ENCODE measurements around the gene COX6B2. TPM values are rescaled to one million over a fixed set of nuclear protein-coding genes. Genes with fewer than 3 reads are reported as not detected.

Gene COX6B2, protein sequence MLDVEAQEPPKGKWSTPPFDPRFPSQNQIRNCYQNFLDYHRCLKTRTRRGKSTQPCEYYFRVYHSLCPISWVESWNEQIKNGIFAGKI
- not detected for total RNA-seq

DNA sequence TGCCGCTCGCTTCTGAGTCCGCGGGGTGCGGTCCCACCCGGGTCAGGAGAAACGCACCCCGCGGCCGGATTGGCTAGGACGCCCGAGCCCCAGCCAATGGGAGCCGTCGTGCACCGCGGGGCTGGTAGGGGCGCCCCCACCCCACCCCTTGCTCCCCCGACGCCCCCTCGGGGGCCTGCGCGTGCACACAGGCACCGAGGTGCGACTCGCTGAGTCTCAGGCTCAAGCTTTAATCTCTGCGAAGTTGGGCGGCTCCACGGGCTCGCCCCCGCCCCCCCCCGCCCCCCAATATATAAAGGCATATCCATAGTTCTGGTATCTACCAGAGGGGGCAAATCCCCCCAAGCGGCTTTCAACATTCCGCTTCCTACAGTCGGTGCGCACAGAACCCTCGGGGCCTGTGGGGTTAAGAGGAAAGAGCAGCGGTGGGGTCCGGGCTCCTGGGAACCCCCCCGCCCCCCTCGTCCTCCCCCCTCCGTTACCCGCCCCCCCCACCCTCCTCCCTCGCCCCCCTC is at the start of gene COX6B2:
TSS of gene COX6B2 (minus strand) at position 22 of the 515 bp plus-strand sequence. CDS start 198 bp downstream, outside the sequence.

DNA sequence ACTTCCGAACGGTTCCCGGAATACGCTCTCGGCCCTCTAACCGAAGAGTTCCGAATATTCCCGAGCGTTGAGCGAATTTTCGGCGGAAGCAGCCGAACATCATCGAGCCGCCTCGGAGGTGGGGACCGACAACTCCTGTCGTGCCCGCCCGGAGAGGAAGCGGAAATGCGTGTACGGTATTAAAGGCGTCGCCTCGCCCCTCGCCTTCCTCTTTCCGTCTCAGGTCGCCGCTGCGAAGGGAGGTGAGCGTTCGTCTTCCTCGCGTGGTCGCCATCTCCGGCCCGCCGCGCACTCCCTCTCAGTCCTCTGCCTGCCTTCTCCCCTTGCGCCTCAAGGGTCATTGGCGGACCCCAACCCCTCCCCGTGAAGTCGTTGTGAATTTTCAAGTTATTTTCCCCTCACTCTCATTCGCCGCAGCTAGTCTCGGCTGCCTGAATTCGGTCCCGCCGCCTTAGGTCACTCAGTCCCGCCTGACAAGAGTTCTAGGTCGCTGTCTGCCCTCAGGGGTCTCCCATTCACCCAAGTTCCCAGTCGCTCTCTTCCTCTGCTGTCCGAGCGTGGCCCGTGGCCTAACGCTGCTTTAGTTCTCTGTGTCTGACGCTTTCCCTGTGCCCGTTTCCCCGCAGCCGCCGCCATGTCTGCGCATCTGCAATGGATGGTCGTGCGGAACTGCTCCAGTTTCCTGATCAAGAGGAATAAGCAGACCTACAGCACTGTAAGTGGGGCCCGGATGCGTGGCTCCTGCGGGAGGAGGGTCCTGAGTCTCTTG is 31.4 kb upstream of the COX6B2 start, which contains the start of gene RPL28:
TSS of gene RPL28 (plus strand) at position 209 of the 769 bp plus-strand sequence. CDS start at position 635, 426 bp downstream.

DNA sequence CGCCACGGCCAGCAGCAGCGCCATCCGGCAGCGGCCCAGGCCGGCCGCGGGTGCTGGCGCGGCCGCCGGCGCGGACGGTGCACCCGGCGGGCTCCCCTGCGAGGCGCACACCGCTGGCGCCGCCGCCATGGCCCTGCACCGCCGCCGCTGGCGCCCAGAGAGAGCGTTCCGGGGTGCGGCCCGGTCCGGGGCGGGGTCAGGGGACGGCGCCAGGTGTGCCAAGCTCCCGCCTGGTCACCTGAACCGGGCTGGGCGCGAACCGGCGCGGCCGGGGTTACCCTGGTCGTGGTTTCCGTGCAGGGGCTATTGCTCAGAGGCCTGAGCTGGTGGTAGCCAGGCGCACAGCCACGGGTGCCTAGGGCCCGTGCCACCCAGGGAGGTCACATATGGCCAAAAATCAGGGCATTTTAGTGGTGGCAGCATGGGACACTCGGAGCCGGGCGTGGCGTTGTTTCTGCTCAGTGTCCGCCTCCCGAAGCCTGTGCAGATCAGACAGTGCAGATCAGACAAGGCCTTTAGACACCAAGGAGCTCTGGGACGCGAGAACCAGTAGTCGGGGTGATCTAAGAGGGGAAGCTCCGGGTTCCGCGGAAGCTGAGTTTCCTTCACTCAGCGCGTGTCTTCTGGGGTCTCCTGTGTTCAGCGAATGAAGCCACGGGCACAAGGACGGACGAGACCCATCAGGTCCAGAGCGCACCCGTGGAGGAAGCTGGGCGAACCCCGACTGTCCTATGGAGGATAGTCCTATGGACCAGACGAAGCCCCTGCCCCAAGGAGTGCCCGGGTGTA is 29.8 kb upstream of the COX6B2 start, which contains the start of gene TMEM238:
TSS of gene TMEM238 (minus strand) at position 162 of the 789 bp plus-strand sequence. CDS start at position 129, 33 bp downstream.

DNA sequence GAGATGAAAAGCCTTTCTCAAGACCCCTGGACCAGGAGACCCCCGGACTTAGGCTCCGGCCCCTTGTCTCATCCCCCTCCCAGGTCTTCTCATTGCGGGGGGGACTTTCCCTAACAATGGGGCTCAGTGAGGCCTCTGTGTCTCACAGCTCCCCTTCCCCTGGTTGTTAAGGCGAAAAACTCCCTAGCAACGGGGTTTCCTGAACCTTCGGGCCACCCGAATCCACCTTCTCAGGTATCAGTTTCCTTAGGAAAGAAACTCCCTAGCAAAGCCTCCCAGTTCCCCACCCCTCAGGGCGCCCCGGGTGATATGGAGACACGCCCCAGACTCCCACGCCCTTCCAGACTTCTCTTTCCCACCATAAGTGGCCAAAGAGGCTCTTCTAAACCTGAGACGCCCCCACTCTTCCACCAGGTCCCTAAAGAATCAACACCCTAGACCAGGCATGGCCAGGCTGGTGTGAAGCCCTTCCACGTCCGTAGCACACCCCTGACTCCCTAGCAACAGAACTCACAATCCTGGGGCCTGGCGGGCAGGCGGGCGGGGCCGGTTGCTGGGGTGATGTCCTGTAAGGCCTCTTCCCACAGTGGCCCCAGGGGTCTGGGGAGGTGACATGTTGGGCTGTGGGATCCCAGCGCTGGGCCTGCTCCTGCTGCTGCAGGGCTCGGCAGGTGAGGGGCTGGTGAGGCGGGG is 21.9 kb upstream of the COX6B2 start, which contains the start of gene TMEM190:
TSS of gene TMEM190 (plus strand) at position 586 of the 693 bp plus-strand sequence. CDS start at position 614, 28 bp downstream.

DNA sequence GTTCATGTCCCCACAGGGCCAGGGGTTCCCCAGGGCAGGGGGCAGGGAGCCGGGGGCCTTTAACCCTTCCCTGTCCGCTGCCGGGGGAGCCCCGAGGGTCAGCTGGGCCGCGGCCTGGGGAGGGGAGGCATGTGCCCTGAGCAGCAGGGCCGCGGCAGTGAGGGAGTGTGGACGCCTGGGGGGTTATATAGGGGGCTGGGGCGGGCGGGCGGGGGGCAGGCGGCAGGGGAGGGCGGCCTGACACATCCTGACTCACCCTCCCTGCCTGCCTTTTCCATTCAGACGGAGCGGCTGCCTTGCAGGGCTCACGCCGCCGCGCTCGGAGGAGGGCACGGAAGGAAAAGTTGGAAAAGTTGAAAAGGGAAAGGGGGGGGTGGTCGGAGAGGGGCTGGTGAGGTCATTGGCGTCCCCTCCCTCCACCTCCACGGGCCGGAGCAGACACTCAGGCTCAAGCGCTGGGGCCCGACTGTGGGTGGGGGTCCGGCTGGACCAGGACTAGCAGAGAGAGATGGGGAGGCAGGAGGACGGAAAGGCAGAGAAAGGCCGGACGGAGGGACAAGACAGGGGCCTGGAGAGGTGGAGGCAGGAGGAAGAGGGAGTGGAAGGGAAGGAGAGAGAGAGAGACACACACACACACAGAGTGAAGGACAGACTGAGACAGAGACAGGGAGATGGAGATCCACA is 15.9 kb upstream of the COX6B2 start, which contains the start of gene IL11:
TSS of gene IL11 (minus strand) at position 159 of the 684 bp plus-strand sequence. CDS start at position 6, 153 bp downstream.

DNA sequence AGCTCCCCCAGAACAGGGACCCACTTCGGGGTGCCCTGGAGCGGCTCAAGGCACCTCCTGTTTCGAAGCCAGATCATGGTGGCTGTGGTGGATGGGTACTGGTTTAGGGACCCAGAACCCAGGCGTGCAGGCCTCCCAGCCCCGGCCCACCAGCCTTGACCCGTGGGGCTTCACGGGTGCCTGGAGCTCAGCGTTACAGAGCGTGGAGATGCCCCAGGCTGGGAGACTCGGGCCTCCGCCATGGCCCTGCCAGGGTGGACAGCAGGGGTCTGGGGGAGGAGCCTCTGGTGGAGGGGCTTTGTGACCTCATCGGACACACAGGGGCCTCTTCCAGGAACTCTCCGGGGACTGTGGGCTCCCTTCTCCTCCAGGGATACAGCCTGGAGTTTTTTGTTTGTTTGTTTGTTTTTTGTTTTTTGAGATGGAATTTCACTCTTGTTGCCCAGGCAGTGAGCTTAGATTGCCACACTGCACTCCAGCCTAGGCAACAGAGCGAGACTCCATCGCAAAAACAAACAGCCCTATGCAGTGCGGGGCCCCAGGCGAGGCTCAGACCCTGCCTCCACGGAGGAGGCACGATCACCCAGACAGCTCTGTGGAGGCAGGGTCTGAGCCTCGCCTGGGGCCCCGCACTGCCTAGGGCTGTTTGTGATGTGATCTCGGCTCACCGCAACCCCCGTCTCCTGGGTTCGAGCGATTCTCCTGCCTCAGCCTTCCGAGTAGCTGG is 8.6 kb upstream of the COX6B2 start, which contains the start of gene GARIN5B:
TSS of gene GARIN5B (minus strand) at position 271 of the 727 bp plus-strand sequence. CDS start at position 77, 194 bp downstream.

DNA sequence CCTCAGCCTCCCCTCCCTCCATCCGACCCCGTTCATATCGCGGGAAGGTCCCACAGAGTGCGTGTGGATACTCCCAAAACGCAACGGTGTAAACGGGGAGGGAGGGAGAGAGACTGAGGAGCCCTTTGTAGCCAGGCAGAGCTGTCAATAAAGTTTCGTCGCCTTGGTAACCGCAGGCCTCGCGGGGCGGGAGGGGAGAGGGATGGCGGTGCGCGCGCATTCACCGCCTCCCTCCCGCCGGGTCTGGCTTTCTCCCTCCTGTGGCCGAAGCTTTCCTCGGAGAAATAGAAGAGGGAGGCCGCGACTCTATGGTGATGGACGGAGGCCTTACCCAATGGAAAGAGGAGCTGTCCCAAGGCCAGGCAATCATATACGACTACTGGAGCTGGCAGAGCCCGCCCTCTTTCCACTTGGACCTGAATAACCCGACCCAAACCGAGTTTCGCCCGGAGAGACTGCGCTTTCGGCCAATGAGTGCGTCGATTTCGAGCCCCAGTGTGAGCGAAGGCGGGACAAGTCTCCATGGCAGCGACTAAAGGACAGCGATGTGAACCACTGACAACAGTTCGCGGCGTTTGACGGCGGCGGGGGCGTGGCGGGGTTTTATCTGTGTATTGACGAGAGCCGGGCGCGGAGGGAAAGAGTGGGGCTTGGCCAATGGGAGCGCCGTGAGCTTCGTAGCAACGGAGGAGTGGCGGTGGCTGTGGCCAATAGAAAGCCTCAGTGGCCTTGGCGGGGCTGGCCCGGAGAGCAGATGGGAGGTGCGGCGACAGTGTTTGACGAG is 15.2 kb downstream of the COX6B2 start, which contains the start of gene KMT5C:
TSS of gene KMT5C (plus strand) at position 772 of the 784 bp plus-strand sequence. CDS start 2,061 bp downstream, outside the sequence.

DNA sequence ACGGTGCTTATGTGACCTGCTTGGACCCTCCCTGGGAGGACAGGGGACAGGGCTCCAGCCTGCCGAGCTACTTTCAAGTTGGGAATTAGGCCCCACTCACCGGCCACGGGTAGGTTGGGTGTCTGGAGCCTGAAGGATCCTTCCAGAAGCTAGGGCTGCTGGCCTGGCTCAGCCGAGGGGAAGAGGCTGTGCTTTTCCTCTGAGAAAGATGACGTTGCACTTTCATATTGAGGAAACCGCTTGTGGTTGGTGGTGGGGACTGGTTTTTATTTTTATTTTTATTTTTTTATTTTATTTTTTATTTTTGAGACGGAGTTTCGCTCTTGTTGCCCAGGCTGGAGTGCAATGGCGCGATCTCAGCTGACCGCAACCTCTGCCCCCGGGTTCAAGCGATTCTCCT is 29.3 kb downstream of the COX6B2 start, which contains the start of gene TMEM150B:
TSS of gene TMEM150B (minus strand) at position 170 of the 400 bp plus-strand sequence. CDS start 4,305 bp downstream, outside the sequence.

Other genes starting within 250 kb of the COX6B2 start
- gene PPP1R12C, start 237.1 kb downstream of the COX6B2 start, total RNA-seq: 10 to 100 TPM; 39.3 to 55.4 TPM
- 1 to 10 TPM in 1 of 2 donors, under 1 TPM in 1; 0.34 to 9.0 TPM for gene TNNT1, start 205.5 kb downstream of the COX6B2 start, total RNA-seq
- gene TNNI3, start 197.0 kb downstream of the COX6B2 start, total RNA-seq: 1 to 10 TPM in 1 of 2 donors, under 1 TPM in 1; 1.00 to 1.0 TPM
- gene DNAAF3, start 188.1 kb downstream of the COX6B2 start, total RNA-seq: 1 to 10 TPM; 2.1 to 2.7 TPM
- 1 to 10 TPM in 1 of 2 donors, under 1 TPM in 1; 0.33 to 1.0 TPM for gene SYT5, start 174.4 kb downstream of the COX6B2 start, total RNA-seq
- gene PTPRH, start 145.2 kb downstream of the COX6B2 start, total RNA-seq: 10 to 100 TPM; 12.4 to 15.3 TPM
- gene TMEM86B, start 126.0 kb downstream of the COX6B2 start, total RNA-seq: 1 to 10 TPM; 1.4 to 1.7 TPM
- 10 to 100 TPM; 51.3 to 54.3 TPM for gene PPP6R1, start 95.7 kb downstream of the COX6B2 start, total RNA-seq
- gene HSPBP1, start 74.6 kb downstream of the COX6B2 start, total RNA-seq: 10 to 100 TPM; 35.4 to 50.3 TPM
- gene BRSK1, start 70.7 kb downstream of the COX6B2 start, total RNA-seq: 1 to 10 TPM; 2.7 to 3.1 TPM
- gene TMEM150B, start 29.4 kb downstream of the COX6B2 start, total RNA-seq: not detected
- 10 to 100 TPM; 10.3 to 12.0 TPM for gene KMT5C, start 14.8 kb downstream of the COX6B2 start, total RNA-seq
- gene GARIN5B, start 8.5 kb upstream of the COX6B2 start, total RNA-seq: not detected
- 1 to 10 TPM in 1 of 2 donors, not detected in 1; 1.0 TPM for gene IL11, start 15.7 kb upstream of the COX6B2 start, total RNA-seq
- not detected for gene TMEM190, start 22.1 kb upstream of the COX6B2 start, total RNA-seq
- gene TMEM238, start 29.6 kb upstream of the COX6B2 start, total RNA-seq: not detected
- gene RPL28, start 31.2 kb upstream of the COX6B2 start, total RNA-seq: 100 to 1,000 TPM; 230 to 328 TPM
- gene UBE2S, start 53.1 kb upstream of the COX6B2 start, total RNA-seq: 100 to 1,000 TPM; 248 to 380 TPM
- gene SHISA7, start 88.6 kb upstream of the COX6B2 start, total RNA-seq: not detected
- gene ISOC2, start 106.9 kb upstream of the COX6B2 start, total RNA-seq: 10 to 100 TPM; 66.4 to 95.6 TPM
- not detected for gene C19orf85, start 110.0 kb upstream of the COX6B2 start, total RNA-seq
- gene ZNF628, start 121.9 kb upstream of the COX6B2 start, total RNA-seq: 1 to 10 TPM; 4.8 to 5.7 TPM
- gene NAT14, start 130.5 kb upstream of the COX6B2 start, total RNA-seq: 10 to 100 TPM; 13.4 to 18.6 TPM
- under 1 TPM; 0.67 to 0.69 TPM for gene SSC5D, start 133.7 kb upstream of the COX6B2 start, total RNA-seq
- gene SBK2, start 182.4 kb upstream of the COX6B2 start, total RNA-seq: not detected
- not detected for gene SBK3, start 190.8 kb upstream of the COX6B2 start, total RNA-seq
- gene ZNF579, start 226.1 kb upstream of the COX6B2 start, total RNA-seq: 1 to 10 TPM; 4.5 to 7.0 TPM
- gene FIZ1, start 244.8 kb upstream of the COX6B2 start, total RNA-seq: 1 to 10 TPM; 2.4 to 3.3 TPM
- 1 to 10 TPM; 6.3 to 6.9 TPM for gene ZNF524, start 245.6 kb upstream of the COX6B2 start, total RNA-seq